HG02970 (cell line): ENCODE data around the gene PBX3.

Experiments used
- ATAC-seq: cut with Tn5 transposase; IDR thresholded peaks from one replicate; pipeline ENCODE4 v1.9.1; 2021; ENCODE audit warnings: mild to moderate bottlenecking, moderate library complexity, moderate number of reproducible peaks; ENCODE audit not compliant: unreplicated experiment, low FRiP score

The PBX3 gene

GRCh38 chr9:125748446-125749099 is 1.4 kb downstream of the PBX3 start:
- ATAC-seq = no peak

DNA sequence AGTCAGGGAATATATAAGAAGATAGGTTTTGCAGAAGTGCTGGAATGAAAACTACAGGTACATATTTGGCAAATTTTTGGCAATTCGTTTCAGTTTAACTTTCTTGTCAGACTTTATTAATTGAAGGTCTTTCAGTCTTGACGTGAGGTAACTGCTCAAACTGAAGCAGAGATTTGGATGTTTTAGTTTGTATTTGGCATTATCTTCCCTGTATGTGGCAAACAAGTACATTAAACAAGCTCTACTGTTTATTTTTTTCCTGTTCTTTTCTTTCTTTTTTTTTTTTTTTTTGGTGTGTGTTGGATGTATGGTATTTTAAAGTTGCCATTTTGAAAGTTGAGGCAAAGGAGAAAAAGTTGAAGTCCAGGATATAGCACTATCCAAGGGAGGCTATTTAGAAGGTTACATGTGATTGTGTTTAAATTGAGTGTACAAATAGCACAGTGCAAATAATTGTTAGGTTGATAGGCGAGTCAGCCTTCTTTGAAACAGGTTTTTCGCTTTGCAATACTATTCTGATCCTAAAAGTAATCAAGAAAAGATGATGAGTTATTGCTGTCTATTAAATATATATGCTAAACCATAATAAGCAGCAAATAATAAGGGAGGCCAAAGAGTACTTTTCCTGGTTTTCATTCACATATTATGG is 2.2 kb downstream of the PBX3 start:
- ATAC-seq = no peak

- ATAC-seq = no peak
Observed at GRCh38 chr9:125749951-125750626, 2.9 kb downstream of the PBX3 start.

DNA sequence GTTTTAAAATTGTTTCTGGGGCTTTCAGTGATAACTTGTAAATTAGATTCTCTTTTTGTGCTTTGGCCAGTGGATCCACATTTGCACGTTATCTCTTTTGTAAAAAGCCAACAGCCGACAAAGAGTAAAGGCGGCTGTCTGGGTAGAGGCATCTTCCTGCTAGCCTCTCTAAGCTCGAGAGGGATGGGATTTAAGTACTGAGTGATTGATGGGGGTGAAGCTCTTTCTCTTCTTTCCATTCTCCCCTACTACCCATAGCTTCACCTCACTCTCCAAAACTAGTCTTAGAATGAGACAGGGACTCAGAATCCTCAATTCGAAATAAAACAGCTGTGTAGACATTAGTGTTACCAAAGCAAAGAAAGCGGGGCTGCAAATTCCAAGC is 3.4 kb downstream of the PBX3 start:
- ATAC-seq = no peak

DNA sequence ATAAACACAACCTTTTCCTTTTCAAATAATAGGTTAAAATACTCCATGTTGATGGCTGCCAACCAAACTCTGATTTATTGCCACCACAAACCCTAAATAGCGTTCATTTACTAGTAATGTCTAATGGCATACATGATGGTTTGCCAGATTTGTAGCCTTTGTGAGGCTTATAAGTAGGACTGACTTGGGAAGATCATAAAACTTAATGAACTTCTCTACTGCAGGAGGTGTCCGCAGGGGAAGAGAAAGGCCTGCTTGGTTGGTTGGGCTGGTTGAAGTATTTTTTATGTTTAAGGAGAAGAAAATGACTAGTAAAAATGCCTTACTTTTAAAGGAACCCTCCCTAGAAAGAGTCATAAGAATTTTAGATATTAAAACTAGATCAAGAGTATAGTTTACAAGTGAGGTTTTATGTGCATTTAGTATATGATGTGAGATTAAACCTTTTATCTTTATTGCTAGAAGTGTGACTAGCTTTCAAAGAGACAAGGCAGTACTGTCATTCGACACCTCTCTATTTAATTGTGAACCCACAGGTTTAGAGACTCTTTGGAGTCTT is 5.0 kb downstream of the PBX3 start:
- ATAC-seq = no peak

DNA sequence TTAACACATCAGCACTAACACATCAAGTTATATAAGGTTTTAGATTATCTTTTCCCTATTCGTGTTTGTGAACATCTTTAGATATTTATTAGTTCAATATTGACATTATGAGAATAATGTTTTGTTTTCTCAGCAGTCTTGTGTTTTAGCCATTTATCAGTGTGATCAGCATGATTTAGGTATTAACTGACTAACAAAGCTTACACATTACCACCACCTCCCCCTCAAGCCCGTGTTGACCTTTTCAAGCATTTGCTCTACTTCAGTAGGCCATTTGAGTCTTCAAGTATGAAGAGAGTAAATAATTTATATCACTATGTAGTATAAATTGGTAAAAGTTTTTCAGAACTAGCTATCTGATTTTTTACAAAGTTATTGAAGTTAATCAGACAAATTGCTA is 6.9 kb downstream of the PBX3 start:
- ATAC-seq = no peak

DNA sequence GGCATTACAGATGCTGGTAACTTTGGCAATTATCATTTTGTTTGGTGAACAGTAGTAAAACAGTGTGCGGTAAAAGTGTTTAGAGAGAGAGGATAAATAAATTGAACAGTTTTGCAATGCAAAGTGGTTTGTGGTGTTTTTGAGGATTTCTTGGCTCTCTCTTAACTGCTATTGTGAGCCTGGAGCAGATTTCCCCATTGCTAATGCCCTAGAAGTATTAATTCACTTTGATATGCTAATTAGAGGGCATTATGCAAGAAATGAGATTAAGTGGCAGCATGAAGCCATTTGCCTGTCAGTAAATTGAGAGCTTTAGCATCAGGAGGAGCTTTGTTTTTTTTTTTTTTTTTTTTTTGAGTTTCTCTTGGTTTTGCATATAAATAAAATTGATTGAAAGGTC is 8.2 kb downstream of the PBX3 start:
- no peak for ATAC-seq

DNA sequence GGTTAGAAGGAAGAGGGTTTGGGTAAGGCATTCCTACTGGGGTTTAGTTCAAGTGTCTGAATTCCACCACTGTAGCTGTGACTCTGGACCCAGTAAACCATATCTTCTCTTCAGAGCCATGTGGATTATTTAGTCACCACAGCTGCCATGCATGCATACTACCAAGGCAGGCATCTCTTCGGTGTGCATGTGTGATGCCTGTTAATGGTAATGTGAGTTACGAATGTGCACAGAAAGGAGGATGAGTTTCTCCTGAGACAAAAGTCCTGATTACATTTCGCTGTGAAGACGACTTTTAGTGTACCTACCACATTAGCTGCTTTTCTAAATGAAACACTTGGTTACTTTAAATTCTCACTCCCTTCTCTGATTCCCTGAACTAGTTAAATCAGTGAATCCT is 9.3 kb downstream of the PBX3 start:
- no peak for ATAC-seq

DNA sequence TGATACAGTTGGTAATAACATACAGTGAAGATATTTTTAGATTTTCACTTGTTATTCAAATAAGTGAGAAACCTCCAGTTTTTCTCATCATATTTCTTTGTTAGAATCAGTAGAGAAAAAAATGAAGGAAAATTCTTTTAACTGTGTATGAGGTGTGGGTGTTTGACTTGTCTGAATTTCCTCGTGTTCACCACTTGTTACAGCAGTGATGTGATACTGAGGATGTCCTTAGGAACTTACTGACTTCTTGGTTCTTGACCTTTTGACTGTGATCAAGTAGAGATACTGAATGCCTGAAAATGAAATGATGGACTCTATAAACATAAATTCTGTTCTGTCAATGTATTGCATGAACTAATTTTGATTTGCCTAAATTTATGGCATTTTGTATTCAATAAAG is 10.7 kb downstream of the PBX3 start:
- ATAC-seq = no peak

GRCh38 chr9:125758986-125759763 is 12.0 kb downstream of the PBX3 start:
- ATAC-seq = no peak

DNA sequence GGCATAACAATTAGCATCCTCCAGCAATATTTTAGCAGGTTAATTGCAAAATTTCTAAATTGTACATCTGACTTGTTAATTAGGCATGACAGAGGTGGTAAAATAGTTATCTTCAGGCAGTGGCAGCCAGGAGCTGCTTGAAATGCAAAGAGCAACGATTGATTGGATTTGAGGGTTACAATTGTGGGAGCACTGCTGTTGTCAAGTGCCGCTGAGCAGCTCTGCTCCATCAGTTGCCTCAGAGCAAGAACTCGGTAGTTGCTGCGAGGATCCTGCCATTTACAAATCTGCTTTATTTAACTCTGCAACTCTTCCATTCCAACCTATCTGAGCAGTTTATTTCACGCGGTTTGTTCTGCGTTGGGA is 12.6 kb downstream of the PBX3 start:
- ATAC-seq = no peak

- no peak for ATAC-seq
Observed at GRCh38 chr9:125760537-125760936, 13.4 kb downstream of the PBX3 start.

DNA sequence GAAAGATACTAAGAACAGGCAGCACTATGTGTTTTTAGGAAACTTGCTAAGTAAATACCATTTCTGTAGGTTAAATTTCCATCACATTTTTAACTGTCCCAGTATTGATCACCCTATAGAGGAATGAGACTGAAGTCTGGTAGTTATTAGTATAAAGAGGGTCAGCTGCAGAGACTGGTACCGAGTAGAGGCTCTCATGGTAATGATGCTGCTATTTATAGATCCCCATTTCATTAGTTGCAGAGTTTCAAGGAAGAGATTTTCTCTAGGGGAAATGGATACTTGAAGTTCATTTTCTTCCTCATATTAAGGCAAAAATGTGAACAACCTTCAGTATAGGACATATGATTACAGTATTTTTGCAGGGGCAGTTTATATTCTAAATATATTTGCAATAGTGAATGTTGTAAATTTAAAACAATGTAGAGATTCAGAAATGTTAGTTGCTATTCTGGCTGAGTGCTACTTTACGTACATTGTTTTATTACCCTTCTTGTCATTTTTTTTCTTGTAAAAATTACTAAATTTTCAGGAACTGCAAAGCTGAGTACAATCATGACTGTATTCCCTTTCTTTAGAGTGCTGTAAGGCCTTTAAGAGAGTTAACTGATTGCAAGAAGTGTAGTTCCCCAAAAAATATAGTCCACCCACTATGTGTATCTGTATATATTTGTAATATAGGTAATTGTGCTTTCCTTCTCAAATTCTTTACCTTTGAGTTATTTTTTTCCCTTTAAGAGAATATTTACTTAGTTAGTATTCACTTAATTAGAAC is 14.7 kb downstream of the PBX3 start:
- ATAC-seq = no peak

DNA sequence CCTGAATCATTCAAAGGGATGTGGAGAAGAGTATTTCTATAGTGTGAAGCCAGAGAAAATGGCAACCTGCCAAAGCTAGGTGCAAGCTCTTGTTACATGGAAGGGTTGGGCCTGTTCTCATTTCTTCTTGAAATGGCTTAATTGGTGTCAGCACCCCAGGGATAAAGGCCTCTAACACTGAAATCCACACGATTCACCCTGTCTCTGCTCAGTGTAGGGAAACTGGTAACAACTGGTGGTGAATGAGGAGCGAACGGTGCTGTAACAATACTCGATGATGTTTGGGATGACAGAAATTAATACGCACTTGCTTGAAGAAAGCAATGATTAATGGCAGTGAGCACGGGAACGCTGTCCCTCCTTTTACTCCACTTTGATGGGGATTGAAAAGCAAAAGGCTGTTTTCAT is 16.2 kb downstream of the PBX3 start:
- no peak for ATAC-seq

- ATAC-seq = no peak
Observed at GRCh38 chr9:125764198-125764597, 17.0 kb downstream of the PBX3 start.

DNA sequence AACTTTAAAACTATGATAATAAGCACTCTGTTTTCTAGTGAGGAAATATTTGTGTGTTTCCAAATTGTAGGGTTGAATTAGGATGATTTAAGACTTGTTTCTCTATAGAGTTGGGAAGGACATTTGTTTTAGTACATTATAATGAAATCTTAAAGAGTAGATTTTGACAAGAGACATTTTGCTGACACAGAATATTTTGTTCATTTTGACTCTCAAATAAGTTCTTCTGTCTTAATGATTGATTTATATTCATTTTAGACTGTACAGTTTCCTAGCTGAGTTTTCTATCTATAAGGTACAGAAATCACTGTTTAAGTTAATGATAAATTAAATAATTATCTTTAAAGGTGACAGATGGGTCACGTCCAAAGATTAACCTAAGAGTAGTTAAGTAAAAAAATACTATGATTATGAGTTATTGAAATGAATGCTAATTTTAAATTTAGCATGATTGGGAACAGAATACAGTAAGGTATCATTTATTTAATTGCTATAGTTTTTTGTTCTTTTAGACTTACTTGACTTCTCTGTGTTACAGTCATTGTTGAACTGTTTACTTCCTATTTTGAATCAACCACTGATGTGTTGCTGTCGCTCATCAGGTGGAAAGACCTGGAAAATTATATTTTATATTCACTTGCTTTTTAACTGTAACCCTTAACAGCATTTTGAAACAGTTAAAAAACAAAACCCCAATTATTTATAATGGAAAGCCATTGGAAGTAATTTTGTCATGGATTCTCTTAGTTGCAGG is 19.5 kb downstream of the PBX3 start:
- no peak for ATAC-seq

DNA sequence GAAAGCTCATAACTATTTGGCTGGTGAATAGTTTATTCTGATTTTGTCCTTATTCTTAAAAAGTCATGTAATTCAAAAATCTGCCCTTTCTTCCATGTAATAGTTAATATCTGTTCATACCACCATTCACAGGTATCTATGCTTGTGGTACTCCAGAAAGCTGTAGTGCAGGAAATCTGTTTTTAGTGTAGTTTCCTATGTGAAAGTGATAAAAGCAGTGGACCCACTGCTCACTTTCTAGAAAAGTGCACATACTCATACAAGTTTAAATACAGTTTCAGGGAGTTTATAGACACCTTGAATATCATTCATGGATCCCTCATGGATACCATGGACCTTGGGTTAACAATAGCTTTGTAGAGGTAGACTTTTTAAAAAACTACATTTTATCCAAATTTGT is 20.2 kb downstream of the PBX3 start:
- no peak for ATAC-seq

GRCh38 chr9:125768803-125769202 is 21.6 kb downstream of the PBX3 start:
- no peak for ATAC-seq

- ATAC-seq = no peak
Observed at GRCh38 chr9:125771037-125771436, 23.9 kb downstream of the PBX3 start.

- ATAC-seq = no peak
Observed at GRCh38 chr9:125772740-125773139, 25.6 kb downstream of the PBX3 start.
